ENCODE results near the gene METRNL.
"Not testable (repeated sequence)": the region's sequence is repeated elsewhere in the genome, so short reads cannot be mapped to it uniquely, and the experiment has no call there.

Gene METRNL

DNA sequence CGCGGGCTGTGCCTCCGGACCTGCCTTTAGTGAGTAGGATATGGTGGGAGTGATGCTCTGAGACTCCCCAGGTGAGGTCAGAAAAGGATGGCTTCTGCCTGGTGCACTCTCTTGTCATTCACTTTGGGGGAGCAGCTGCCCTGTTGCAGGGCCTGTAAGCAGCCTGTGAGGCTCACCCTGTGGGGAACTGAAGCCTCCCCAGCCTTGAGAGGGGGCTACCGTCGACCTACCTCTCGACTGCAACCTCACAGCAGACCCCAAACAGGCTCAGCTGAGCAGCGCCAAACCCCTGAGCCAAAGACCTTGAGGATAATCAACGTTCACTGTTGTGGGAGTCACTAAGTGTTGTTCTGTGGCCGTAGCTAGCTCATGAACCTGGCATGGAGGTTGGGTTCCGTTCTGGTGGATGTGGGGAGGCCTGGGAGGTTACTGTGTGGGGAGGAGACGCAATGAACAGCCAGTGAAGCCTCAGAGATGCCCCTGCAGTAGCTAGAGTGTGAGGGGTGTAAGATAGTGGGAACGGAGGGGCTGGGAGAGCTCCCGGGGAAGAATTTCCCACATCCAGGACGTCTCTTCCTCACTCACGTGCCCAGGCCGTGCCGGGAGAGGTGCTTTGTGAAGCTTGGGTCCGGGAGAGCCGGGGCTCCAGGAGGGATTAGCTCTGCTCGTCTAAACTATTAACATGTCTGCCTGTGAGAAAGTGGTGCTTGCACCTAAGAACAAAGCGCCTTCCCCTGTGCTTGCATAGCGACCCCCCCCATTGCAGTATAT lies 38.8 kb downstream of the METRNL start:
- DNase-seq (ENCODE audit: low read depth in 2 of 3, low spot score in 2 of 3), result no peak

DNA sequence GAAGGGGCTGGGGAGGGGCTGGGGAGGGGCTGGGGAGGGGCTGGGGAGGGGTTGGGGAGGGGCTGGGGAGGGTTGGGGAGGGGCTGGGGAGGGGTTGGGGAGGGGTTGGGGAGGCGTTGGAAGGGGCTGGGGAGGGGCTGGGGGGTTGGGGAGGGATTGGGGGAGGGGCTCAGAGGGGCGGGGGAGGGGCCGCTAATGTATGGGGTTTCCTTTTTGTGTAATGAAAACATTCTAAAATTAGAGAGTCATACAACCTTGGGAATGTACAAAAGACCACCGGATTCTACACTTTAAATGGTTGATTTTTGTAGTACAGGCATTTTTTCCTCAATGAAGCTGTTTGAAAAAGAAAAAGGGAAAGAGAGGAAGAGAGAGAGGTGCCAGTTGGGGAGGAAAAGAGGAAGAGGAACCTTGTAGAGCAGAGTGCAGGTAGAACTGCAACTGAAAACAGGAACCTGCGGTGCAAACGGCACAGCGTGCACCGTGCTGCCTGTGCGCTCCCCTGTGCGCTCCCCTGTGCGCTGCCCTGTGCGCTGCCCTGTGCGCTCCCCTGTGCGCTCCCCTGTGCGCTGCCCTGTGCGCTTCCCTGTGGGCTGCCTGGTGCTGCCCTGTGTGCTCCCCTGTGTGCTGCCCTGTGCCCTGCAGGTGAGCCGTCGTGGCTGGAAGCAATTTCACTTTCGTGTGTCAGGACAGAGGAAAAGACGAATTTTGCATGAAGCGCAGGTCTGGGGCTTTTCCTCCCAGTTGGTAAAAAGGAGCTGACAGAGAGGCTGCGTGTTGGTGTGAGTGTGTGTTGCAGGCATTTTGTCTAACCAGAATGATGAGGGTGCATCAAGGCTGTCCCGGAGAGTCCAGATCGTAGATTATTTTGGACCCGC lies 40.8 kb downstream of the METRNL start:
- no peak for DNase-seq (ENCODE audit: low read depth in 2 of 3, low spot score in 2 of 3)

GRCh38 chr17:83121473-83121872 lies 42.1 kb downstream of the METRNL start:
- DNase-seq (ENCODE audit: low read depth in 2 of 3, low spot score in 2 of 3), result not testable (repeated sequence)

GRCh38 chr17:83121921-83122820 lies 42.8 kb downstream of the METRNL start:
- no peak for DNase-seq (ENCODE audit: low read depth in 2 of 3, low spot score in 2 of 3)

DNA sequence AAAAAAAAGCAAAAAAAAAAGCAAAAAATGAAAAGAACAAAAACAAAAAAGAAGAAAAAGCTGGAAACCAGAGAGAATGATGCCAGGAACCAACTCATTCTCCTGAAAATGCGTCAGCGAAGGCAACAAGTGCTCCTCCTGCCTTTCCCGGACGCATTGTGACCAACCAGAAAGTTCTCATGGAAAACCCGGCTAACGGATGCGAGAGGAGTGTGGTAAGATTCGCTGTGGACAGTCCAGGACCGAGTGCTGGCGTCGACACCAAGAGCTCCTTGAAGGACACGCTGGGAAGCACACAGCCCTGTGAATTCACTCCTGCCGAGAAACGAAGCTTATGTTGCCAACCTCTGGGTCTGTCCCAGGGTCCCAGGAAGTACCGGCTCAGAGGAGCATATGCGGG lies 43.4 kb downstream of the METRNL start:
- DNase-seq (ENCODE audit: low read depth in 2 of 3, low spot score in 2 of 3), result no peak

DNA sequence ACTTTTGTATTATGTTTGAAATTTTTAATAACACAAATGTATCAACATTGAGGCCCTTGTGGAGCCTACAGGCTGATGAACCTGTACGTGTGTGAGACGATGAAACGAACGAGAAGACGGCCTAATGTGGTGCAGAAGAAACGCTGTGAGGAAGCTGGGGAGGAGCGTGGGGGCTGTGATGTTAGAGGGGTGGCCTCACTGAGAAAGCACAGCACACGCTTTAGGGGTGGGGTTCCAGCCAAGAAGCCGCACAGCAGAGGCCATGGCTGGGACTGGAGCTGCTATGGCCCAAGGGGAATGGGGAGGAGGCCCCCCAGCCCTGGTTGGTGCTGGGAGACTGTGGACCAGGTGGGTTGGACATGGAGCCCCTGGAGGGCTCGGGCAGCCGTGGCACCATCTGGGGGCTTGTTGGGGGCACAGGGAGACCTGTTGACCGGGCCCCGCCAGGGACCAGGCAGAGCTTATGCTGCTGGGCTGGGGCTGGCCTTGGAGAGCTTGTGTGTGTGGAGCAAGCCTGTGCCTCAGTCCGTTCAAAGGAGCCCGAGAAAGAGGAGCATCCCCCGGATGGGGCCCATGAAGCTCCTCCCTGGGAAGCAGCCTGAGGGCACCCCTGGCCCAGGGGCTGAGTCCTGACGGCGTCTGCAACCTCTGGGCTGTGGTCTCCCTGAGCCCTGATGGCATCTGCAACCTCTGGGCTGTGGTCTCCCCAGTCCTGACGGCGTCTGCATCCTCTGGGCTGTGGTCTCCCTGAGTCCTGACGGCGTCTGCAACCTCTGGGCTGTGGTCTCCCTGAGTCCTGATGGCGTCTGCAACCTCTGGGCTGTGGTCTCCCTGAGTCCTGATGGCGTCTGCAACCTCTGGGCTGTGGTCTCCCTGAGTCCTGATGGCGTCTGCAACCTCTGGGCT lies 44.7 kb downstream of the METRNL start:
- DNase-seq (ENCODE audit: low read depth in 2 of 3, low spot score in 2 of 3), result no peak

- DNase-seq (ENCODE audit: low read depth in 2 of 3, low spot score in 2 of 3), result no peak
Measured at GRCh38 chr17:83124871-83125514, 45.6 kb downstream of the METRNL start.

GRCh38 chr17:83125515-83126274 lies 46.3 kb downstream of the METRNL start:
- no peak for DNase-seq (ENCODE audit: low read depth in 2 of 3, low spot score in 2 of 3)

GRCh38 chr17:83126275-83126811 lies 46.9 kb downstream of the METRNL start:
- no peak for DNase-seq (ENCODE audit: low read depth in 2 of 3, low spot score in 2 of 3)

- DNase-seq (ENCODE audit: low read depth in 2 of 3, low spot score in 2 of 3), result no peak
Measured at GRCh38 chr17:83127431-83128160, 48.2 kb downstream of the METRNL start.

DNA sequence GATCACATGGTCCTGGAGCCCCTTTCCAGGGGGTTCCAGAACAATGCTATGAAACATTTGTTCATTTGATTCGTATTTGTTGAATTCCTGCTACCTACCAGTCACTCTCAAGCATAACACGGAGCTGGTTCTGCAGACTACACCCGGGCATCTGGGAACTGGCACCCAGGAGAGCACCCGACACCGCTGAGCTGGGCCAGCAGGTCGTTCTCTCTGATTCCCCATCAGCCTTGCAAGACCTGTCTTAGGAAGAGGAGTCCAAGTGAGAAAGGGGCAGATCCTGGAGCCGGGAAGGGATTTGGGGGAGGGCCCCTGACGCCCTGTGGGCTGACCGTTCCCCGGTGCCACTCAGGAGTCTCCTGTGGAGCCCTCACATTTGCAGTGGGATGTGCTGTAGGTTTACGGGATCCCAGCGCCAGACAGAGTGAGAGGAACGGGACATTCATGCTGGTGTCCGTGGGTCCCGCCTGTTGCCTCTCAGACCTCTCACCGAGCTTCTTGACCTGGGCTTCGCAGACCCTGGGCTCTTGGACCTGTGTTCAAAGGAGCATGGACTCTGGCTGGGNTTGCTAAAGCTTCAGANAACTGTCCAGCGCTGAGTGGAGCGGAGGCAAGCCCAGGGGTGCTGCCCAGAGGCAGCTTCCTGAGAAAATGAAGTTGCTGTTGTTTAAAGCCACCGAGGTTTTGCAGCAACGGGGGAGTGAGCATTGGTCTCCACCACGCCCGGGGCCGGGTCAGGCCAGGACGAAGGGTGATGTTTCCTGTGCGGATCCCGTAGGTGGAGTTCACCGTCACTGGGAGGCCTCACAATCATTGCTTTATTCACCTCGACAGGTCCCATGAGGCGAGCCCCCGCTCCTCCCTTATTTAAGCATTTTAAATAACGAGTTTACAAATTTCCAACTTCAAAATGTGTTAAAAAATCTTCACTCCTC lies 49.2 kb downstream of the METRNL start:
- DNase-seq (ENCODE audit: low read depth in 2 of 3, low spot score in 2 of 3), result no peak

DNA sequence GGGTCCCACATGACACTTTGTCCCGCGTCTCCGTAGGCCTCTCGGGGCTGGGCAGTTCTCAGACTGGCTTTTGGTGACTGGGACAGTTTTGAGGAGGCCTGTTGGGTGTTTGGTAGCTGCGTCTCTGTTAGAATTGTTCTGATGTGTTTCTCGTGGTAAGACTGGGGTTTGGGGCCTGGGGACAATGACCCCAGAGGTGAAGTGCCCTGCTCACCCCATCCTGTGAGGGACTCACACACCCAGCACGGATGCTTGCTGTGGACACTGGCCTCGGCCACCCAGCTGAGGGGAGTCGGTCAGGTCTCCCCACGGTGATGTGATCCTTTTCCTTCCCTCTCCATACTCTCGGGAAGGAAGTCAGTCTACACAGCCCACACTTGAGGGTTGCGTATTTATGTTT lies 50.3 kb downstream of the METRNL start:
- DNase-seq (ENCODE audit: low read depth in 2 of 3, low spot score in 2 of 3), result no peak

- DNase-seq (ENCODE audit: low read depth in 2 of 3, low spot score in 2 of 3), result no peak
Measured at GRCh38 chr17:83131401-83132011, 52.1 kb downstream of the METRNL start.

- no peak for DNase-seq (ENCODE audit: low read depth in 2 of 3, low spot score in 2 of 3)
Measured at GRCh38 chr17:83132251-83133081, 53.1 kb downstream of the METRNL start.

- no peak for DNase-seq (ENCODE audit: low read depth in 2 of 3, low spot score in 2 of 3)
Measured at GRCh38 chr17:83133302-83134121, 54.1 kb downstream of the METRNL start.
